MM.1S (cell line): ENCODE data around the gene TRIM59.

ENCODE experiments used
- CTCF ChIP-seq: fragments of 300-600 bp; sonication (generic); IDR thresholded peaks from 2 replicates; pipeline ENCODE4 v1.5.1; 2016; ENCODE audit warnings: antibody characterized with exemption, low read length, mixed read lengths
- EZH2 ChIP-seq: fragments of 300-600 bp; sonication (generic); optimal IDR thresholded peaks from 2 replicates; pipeline ENCODE3; 2017; ENCODE audit warnings: low read depth, mild to moderate bottlenecking, antibody characterized with exemption, low read length, mixed read lengths

GRCh38 chr3:160464971-160465370 lies 15.4 kb upstream of the TRIM59 start:
- TF ChIP-seq CTCF (no peak), EZH2 (no peak)
